Gastroesophageal sphincter (tissue), 4 donors: ENCODE data around the gene NPC1L1. TPM values are rescaled to one million over a fixed set of nuclear protein-coding genes. Genes with fewer than 3 reads are reported as not detected.

Experiments
- ATAC-seq: fragments of 150-250 bp; one replicate; pipeline ENCODE4 v1.9.1; 2016; ENCODE audit warnings: mild to moderate bottlenecking, moderate library complexity
- H3K27ac ChIP-seq, 4 donors: fragments of 200-600 bp; sonication (generic) in 3 of 4; 1 replicate in 3 of 4; 2 replicates in 1 of 4; pipeline ENCODE4 v1.5.1; 2016 to 2019
- H3K27me3 ChIP-seq: fragments of 200-600 bp; sonication (generic); one replicate; pipeline ENCODE4 v1.5.1; 2019
- H3K36me3 ChIP-seq, 2 donors: fragments of 200-600 bp; sonication (generic); one replicate each; pipeline ENCODE4 v1.5.1; 2019; ENCODE audit warnings: control low read depth in 1 of 2
- H3K4me1 ChIP-seq, 3 donors: fragments of 200-600 bp; sonication (generic); 1 replicate in 2 of 3; 2 replicates in 1 of 3; pipeline ENCODE4 v1.5.1; 2016 to 2019; ENCODE audit warnings: control low read depth in 2 of 3
- H3K4me3 ChIP-seq, 2 donors: fragments of 200-600 bp; sonication (generic); one replicate each; pipeline ENCODE4 v1.5.1; 2019; ENCODE audit warnings: mild to moderate bottlenecking in 1 of 2, moderate library complexity in 1 of 2
- H3K9me3 ChIP-seq, 3 donors: fragments of 200-600 bp; sonication (generic); one replicate each; pipeline ENCODE4 v1.5.1; 2017 to 2019; ENCODE audit warnings: control low read depth in 2 of 3
- CTCF ChIP-seq, 4 experiments: fragments of 200-600 bp in 2 of 4; fragments of 450-650 bp in 2 of 4; sonication (generic) in 1 of 4; IDR thresholded peaks; one replicate each; pipeline ENCODE4 v1.5.1; 2017 to 2019; ENCODE audit warnings: antibody characterized with exemption in 4 of 4, mild to moderate bottlenecking in 2 of 4, moderate library complexity in 2 of 4
- EP300 ChIP-seq: sonication (generic); formaldehyde crosslinking; IDR thresholded peaks from one replicate; pipeline ENCODE4 v1.6.1; 2017; ENCODE audit warnings: antibody characterized with exemption, mild to moderate bottlenecking
- POLR2A ChIP-seq, 2 donors: fragments of 450-650 bp; IDR thresholded peaks; one replicate each; pipeline ENCODE4 v1.6.1; 2017; ENCODE audit warnings: antibody characterized with exemption in 2 of 2, mild to moderate bottlenecking in 2 of 2, moderate library complexity in 1 of 2
- POLR2AphosphoS5 ChIP-seq: sonication (generic); formaldehyde crosslinking; IDR thresholded peaks from one replicate; pipeline ENCODE4 v1.6.1; 2017; ENCODE audit warnings: antibody characterized with exemption
- WGBS, 2 donors: methylation state at CpG; one replicate each; pipeline ENCODE4 v1.1.5; 2018; ENCODE audit warnings: low coverage in 1 of 2; 5-methylcytosine and 5-hydroxymethylcytosine counted together
- total RNA-seq, 4 donors: library from RNA; depleted of rRNA; stranded (reverse); fragments of >200 nt; gene quantifications; one replicate each; pipeline ENCODE4 v1.1.0, GENCODE V29; 2016

Gene NPC1L1
- total RNA-seq, 4 donors from 2014 or later = 0.08 to 0.27 (median 0.16) TPM; not detected in 1

GRCh38 chr7:44496385-44496784 is 44.7 kb downstream of the NPC1L1 start:
- TF ChIP-seq EP300 (no peak), CTCF (IDR thresholded peaks at IDR 0.05) (no peak), POLR2A (IDR thresholded peaks at IDR 0.05) (no peak), POLR2AphosphoS5 (no peak)
- ATAC-seq = no peak
- Histone ChIP-seq H3K27me3 (no peaks in the 10 kb centered on the region), H3K36me3 (no peaks in the 10 kb centered on the region), H3K27ac (no peak overlapping the region), H3K9me3 (no peaks in the 10 kb centered on the region), H3K4me3 (no peak overlapping the region), H3K4me1 (peaks cover 0 to 3% (median 0%) of the 10 kb centered on the region in 3 donors)
- 67 to 85% methylated on average over 1 of the region's 1 CpG for WGBS, 2 donors

- H3K36me3 ChIP-seq = no peaks in the 10 kb centered on the region
- no peak overlapping the region for H3K4me3 ChIP-seq
- no peaks in the 10 kb centered on the region for H3K27me3 ChIP-seq
- WGBS, 2 donors = 76 to 81% methylated on average over 2 of the region's 2 CpGs
- TF ChIP-seq POLR2AphosphoS5 (no peak), CTCF (IDR thresholded peaks at IDR 0.05) (no peak), POLR2A (IDR thresholded peaks at IDR 0.05) (no peak), EP300 (no peak)
- no peak overlapping the region for H3K27ac ChIP-seq
- H3K4me1 ChIP-seq = peaks cover 0 to 3% (median 0%) of the 10 kb centered on the region in 3 donors
- ATAC-seq = no peak
- H3K9me3 ChIP-seq = no peaks in the 10 kb centered on the region
Measured at GRCh38 chr7:44494960-44495359, 46.2 kb downstream of the NPC1L1 start.

GRCh38 chr7:44491229-44491628 is 49.9 kb downstream of the NPC1L1 start:
- ATAC-seq = no peak
- Histone ChIP-seq H3K4me1 (peaks cover 5 to 36% (median 18%) of the 10 kb centered on the region in 3 donors), H3K4me3 (peak overlapping the region; percentile 69 to 72), H3K36me3 (no peaks in the 10 kb centered on the region), H3K27ac (peak overlapping the region; percentile 72 to 95 (median 94)), H3K27me3 (no peaks in the 10 kb centered on the region), H3K9me3 (no peaks in the 10 kb centered on the region)
- 0 to 1% methylated on average over 3 of the region's 3 CpGs for whole genome bisulfite sequencing, 2 donors
- TF ChIP-seq POLR2A (IDR thresholded peaks at IDR 0.05) = no peak
- TF ChIP-seq CTCF (IDR thresholded peaks at IDR 0.05) = no peak
- no peak for TF ChIP-seq POLR2AphosphoS5
- TF ChIP-seq EP300 = no peak

GRCh38 chr7:44490351-44491200 is 50.6 kb downstream of the NPC1L1 start, which contains the start of gene NUDCD3:
TSS of gene NUDCD3 (minus strand) at chr7:44490658. CDS start at chr7:44490600, 58 bp downstream.
- WGBS, 2 donors = 0% methylated on average over 10 to 16 of the region's 63 CpGs
- ATAC-seq = peak; percentile 96
- Histone ChIP-seq H3K27ac (peak within 1 kb of the TSS; percentile 72 to 95 (median 94)), H3K36me3 (peaks cover 0 to 4% of the 10 kb centered on the region in 2 donors), H3K4me1 (peaks cover 8 to 43% (median 23%) of the 10 kb centered on the region in 3 donors), H3K27me3 (no peaks in the 10 kb centered on the region), H3K4me3 (peak within 1 kb of the TSS; percentile 69 to 72), H3K9me3 (no peaks in the 10 kb centered on the region)
- peak; percentile 67 for TF ChIP-seq POLR2AphosphoS5
- TF ChIP-seq POLR2A (IDR thresholded peaks at IDR 0.05) = peak; percentile 41 to 50
- TF ChIP-seq CTCF (IDR thresholded peaks at IDR 0.05) = peak in 3 of 4 experiments; percentile 12 to 47 (median 25)
- no peak for TF ChIP-seq EP300
